HepG2 (cell line): ENCODE data around the gene SLC12A9. TPM values are rescaled to one million over a fixed set of nuclear protein-coding genes. Genes with fewer than 3 reads are reported as not detected.

Source experiments
- CCDC6 ChIP-seq: sonication (generic); formaldehyde crosslinking; IDR thresholded peaks from 2 replicates; pipeline ENCODE4 v1.8.1; 2022; ENCODE audit warnings: mild to moderate bottlenecking, missing genetic modification reagents, moderate library complexity
- CREB1 ChIP-seq, 2 experiments: fragments of 450-650 bp in 1 of 2; IDR thresholded peaks; 2 replicates each; pipeline ENCODE4 v1.6.1; 2016 to 2017; ENCODE audit warnings: control low read depth in 1 of 2, mild to moderate bottlenecking in 1 of 2, missing compliant biosample characterization in 1 of 2, missing genetic modification characterization in 1 of 2
- HOXA5 ChIP-seq: sonication (generic); formaldehyde crosslinking; IDR thresholded peaks from 2 replicates; pipeline ENCODE4 v1.4.0; 2020; ENCODE audit warnings: missing genetic modification reagents
- KDM3A ChIP-seq: IDR thresholded peaks from 2 replicates; pipeline ENCODE4 v1.6.1; 2018; ENCODE audit warnings: low read depth, missing compliant biosample characterization
- KLF9 ChIP-seq: IDR thresholded peaks from 2 replicates; pipeline ENCODE4 v1.6.1; 2016; ENCODE audit warnings: low read depth
- LCORL ChIP-seq, 2 experiments: fragments of 450-650 bp in 1 of 2; sonication (generic) in 1 of 2; formaldehyde crosslinking in 1 of 2; IDR thresholded peaks; 2 replicates each; pipeline versions ENCODE4 v1.5.0 to v1.6.1; 2017 to 2020; ENCODE audit warnings: antibody characterized with exemption in 1 of 2, missing genetic modification reagents in 1 of 2
- MIER2 ChIP-seq: IDR thresholded peaks from 2 replicates; pipeline ENCODE4 v1.6.1; 2016; ENCODE audit warnings: missing biosample characterization, missing genetic modification reagents
- PHB2 ChIP-seq: fragments of 450-650 bp; IDR thresholded peaks from 2 replicates; pipeline ENCODE4 v1.6.1; 2018; ENCODE audit not compliant: partially characterized antibody
- POLR2AphosphoS2 ChIP-seq: IDR thresholded peaks from 2 replicates; pipeline ENCODE4 v1.6.1; 2011; ENCODE audit warnings: low read depth, low read length, improper control_type of control experiment
- RBAK ChIP-seq: sonication (generic); formaldehyde crosslinking; IDR thresholded peaks from 2 replicates; pipeline ENCODE4 v1.5.1; 2020; ENCODE audit warnings: mild to moderate bottlenecking, missing genetic modification reagents
- RXRA ChIP-seq: sonication (generic); formaldehyde crosslinking; IDR thresholded peaks from 2 replicates; pipeline ENCODE4 v1.5.1; 2020; ENCODE audit warnings: missing genetic modification reagents
- ZFP90 ChIP-seq: sonication (generic); formaldehyde crosslinking; IDR thresholded peaks from 2 replicates; pipeline ENCODE4 v1.8.0; 2022; ENCODE audit warnings: missing genetic modification reagents, mild to moderate bottlenecking, inconsistent platforms, borderline replicate concordance
- ZNF256 ChIP-seq: sonication (generic); formaldehyde crosslinking; conservative IDR thresholded peaks from 2 replicates; pipeline ENCODE4 v1.4.0; 2020; ENCODE audit warnings: missing genetic modification reagents
- ZNF350 ChIP-seq: sonication (generic); formaldehyde crosslinking; IDR thresholded peaks from 2 replicates; pipeline ENCODE4 v1.4.0; 2020; ENCODE audit warnings: mild to moderate bottlenecking, low read depth, missing genetic modification reagents, borderline replicate concordance
- ZNF441 ChIP-seq: sonication (generic); formaldehyde crosslinking; IDR thresholded peaks from 2 replicates; pipeline ENCODE4 v1.7.0; 2021; ENCODE audit warnings: missing genetic modification reagents, borderline replicate concordance
- ZNF446 ChIP-seq: sonication (generic); formaldehyde crosslinking; IDR thresholded peaks from 2 replicates; pipeline ENCODE4 v1.5.0; 2020; ENCODE audit warnings: mild to moderate bottlenecking, missing genetic modification reagents
- ZNF660 ChIP-seq: sonication (generic); formaldehyde crosslinking; IDR thresholded peaks from 2 replicates; pipeline ENCODE4 v1.5.1; 2020; ENCODE audit warnings: mild to moderate bottlenecking, low read depth, missing genetic modification reagents, borderline replicate concordance
- polyA plus RNA-seq, 8 experiments: library from polyadenylated mRNA; depleted of rRNA in 3 of 8; stranded (reverse) in 7 of 8; unstranded in 1 of 8; fragments of >200 nt; fragmentation: Illumina TruSeq in 4 of 8; extraction: Trizol in 4 of 8; gene quantifications; 2 replicates each; pipeline versions ENCODE4 v1.2.1 to v1.2.3, GENCODE V29; 2011 to 2016; ENCODE audit warnings: low read depth in 4 of 8, missing spikeins in 1 of 8, mixed read lengths in 1 of 8; ENCODE audit not compliant: insufficient read depth in 1 of 8
- total RNA-seq, 5 experiments: library from RNA; depleted of rRNA; stranded (reverse); fragments of >200 nt; fragmentation: Illumina TruSeq; extraction: Trizol; gene quantifications; 2 replicates each; pipeline ENCODE4 v1.2.3, GENCODE V29; 2016; ENCODE audit warnings: low read depth in 1 of 5
- TF ChIP-seq, protein P1 (sequence below): sonication (generic); formaldehyde crosslinking; IDR thresholded peaks from 2 replicates; pipeline ENCODE4 v1.4.0; 2020; ENCODE audit warnings: missing genetic modification reagents, borderline replicate concordance
- TF ChIP-seq, protein P2 (sequence below): sonication (generic); formaldehyde crosslinking; IDR thresholded peaks from 2 replicates; pipeline ENCODE4 v1.8.0; 2023; ENCODE audit warnings: mild to moderate bottlenecking, missing genetic modification reagents
- TF ChIP-seq, protein P3 (sequence below): sonication (generic); formaldehyde crosslinking; IDR thresholded peaks from 2 replicates; pipeline ENCODE4 v1.4.0; 2020; ENCODE audit warnings: missing genetic modification reagents
- TF ChIP-seq, protein P4 (sequence below): sonication (generic); formaldehyde crosslinking; conservative IDR thresholded peaks from 2 replicates; pipeline ENCODE4 v1.8.0; 2022; ENCODE audit warnings: low read depth, missing genetic modification reagents

The SLC12A9 gene
- total and polyA plus RNA-seq, 2 of the 13 experiments (the other 11 are each of a cell fraction or from before 2014, with no cell fraction given) = 8.7 to 16.6 TPM

DNA sequence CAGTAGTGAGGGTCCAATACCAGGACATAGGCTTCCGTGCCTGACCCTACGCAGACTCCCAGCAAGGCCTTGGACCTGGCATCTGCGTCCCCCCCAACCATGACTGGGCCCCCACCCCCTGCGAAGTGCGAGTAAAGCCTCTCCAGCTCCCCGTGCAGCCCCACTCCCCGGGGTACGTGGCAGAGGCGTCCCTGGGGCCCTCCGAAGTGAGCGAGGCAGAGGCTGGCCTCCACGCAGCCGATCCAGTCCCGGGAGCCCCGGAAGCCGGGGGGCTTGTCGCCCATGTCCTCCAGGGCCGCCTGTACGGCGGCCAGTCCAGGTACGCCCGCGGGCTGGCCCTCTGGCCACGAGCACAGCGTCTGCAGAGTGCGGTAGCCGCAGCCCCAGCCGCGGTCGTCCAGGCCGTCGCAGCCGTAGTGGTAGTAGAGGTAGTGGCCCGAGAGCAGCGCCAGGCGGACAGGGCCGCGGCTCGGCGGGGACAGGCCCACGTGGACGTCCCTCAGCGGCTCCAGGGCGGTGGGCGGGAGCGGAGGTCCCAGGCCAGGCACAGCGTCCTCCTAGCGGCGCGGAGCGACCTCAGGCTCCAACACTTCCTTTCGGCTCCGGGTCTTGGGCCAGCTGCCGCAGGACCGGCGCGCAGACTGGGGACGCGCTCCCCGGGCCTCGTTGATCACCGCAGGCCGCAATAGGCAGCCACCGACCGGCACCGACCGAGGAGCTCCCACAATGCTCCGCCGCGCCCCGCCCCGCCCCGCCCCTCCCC, 36.7 kb downstream of the SLC12A9 start, which contains the start of gene UFSP1 (continued):
- TF ChIP-seq, protein P1, sequence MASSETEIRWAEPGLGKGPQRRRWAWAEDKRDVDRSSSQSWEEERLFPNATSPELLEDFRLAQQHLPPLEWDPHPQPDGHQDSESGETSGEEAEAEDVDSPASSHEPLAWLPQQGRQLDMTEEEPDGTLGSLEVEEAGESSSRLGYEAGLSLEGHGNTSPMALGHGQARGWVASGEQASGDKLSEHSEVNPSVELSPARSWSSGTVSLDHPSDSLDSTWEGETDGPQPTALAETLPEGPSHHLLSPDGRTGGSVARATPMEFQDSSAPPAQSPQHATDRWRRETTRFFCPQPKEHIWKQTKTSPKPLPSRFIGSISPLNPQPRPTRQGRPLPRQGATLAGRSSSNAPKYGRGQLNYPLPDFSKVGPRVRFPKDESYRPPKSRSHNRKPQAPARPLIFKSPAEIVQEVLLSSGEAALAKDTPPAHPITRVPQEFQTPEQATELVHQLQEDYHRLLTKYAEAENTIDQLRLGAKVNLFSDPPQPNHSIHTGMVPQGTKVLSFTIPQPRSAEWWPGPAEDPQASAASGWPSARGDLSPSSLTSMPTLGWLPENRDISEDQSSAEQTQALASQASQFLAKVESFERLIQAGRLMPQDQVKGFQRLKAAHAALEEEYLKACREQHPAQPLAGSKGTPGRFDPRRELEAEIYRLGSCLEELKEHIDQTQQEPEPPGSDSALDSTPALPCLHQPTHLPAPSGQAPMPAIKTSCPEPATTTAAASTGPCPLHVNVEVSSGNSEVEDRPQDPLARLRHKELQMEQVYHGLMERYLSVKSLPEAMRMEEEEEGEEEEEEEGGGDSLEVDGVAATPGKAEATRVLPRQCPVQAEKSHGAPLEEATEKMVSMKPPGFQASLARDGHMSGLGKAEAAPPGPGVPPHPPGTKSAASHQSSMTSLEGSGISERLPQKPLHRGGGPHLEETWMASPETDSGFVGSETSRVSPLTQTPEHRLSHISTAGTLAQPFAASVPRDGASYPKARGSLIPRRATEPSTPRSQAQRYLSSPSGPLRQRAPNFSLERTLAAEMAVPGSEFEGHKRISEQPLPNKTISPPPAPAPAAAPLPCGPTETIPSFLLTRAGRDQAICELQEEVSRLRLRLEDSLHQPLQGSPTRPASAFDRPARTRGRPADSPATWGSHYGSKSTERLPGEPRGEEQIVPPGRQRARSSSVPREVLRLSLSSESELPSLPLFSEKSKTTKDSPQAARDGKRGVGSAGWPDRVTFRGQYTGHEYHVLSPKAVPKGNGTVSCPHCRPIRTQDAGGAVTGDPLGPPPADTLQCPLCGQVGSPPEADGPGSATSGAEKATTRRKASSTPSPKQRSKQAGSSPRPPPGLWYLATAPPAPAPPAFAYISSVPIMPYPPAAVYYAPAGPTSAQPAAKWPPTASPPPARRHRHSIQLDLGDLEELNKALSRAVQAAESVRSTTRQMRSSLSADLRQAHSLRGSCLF (CRISPR knock-in tag) = no peak
- TF ChIP-seq ZFP90 (peak; percentile 52; the same call in 1 of the 2 replicates), RBAK (CRISPR knock-in tag) (no peak), CREB1 (IDR thresholded peaks at IDR 0.05) (no peak), CREB1 (CRISPR knock-in tag; IDR thresholded peaks at IDR 0.05) (no peak), HOXA5 (CRISPR knock-in tag) (peak; percentile 85), CCDC6 (CRISPR knock-in tag) (peak; percentile 37; the same call in 1 of the 2 replicates), ZNF256 (CRISPR knock-in tag) (0 out of 2 replicates have a peak, but pooled peaks have one; percentile 56), KDM3A (CRISPR knock-in tag) (peak; percentile 26; the same call in 1 of the 2 replicates), ZNF660 (CRISPR knock-in tag) (no peak), ZNF446 (peak; percentile 93), LCORL (IDR thresholded peaks at IDR 0.05) (no peak), LCORL (CRISPR knock-in tag; IDR thresholded peaks at IDR 0.05) (no peak; the same call in 1 of the 2 replicates), PHB2 (no peak), KLF9 (CRISPR knock-in tag) (no peak), ZNF350 (CRISPR knock-in tag) (peak; percentile 40; the same call in 1 of the 2 replicates), POLR2AphosphoS2 (no peak), MIER2 (CRISPR knock-in tag) (no peak), ZNF441 (peak; percentile 78; the same call in 1 of the 2 replicates), RXRA (CRISPR knock-in tag) (no peak)
- TF ChIP-seq, protein P2, sequence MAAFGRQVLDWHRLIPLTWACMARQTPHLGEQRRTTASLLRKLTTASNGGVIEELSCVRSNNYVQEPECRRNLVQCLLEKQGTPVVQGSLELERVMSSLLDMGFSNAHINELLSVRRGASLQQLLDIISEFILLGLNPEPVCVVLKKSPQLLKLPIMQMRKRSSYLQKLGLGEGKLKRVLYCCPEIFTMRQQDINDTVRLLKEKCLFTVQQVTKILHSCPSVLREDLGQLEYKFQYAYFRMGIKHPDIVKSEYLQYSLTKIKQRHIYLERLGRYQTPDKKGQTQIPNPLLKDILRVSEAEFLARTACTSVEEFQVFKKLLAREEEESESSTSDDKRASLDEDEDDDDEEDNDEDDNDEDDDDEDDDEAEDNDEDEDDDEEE (CRISPR knock-in tag) = 0 out of 2 replicates have a peak, but pooled peaks have one; percentile 23
- TF ChIP-seq, protein P3, sequence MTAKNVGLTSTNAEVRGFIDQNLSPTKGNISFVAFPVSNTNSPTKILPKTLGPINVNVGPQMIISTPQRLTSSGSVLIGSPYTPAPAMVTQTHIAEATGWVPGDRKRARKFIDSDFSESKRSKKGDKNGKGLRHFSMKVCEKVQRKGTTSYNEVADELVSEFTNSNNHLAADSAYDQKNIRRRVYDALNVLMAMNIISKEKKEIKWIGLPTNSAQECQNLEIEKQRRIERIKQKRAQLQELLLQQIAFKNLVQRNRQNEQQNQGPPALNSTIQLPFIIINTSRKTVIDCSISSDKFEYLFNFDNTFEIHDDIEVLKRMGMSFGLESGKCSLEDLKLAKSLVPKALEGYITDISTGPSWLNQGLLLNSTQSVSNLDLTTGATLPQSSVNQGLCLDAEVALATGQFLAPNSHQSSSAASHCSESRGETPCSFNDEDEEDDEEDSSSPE (CRISPR knock-in tag) = no peak; the same call in 1 of the 2 replicates
- TF ChIP-seq, protein P4, sequence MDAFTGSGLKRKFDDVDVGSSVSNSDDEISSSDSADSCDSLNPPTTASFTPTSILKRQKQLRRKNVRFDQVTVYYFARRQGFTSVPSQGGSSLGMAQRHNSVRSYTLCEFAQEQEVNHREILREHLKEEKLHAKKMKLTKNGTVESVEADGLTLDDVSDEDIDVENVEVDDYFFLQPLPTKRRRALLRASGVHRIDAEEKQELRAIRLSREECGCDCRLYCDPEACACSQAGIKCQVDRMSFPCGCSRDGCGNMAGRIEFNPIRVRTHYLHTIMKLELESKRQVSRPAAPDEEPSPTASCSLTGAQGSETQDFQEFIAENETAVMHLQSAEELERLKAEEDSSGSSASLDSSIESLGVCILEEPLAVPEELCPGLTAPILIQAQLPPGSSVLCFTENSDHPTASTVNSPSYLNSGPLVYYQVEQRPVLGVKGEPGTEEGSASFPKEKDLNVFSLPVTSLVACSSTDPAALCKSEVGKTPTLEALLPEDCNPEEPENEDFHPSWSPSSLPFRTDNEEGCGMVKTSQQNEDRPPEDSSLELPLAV (CRISPR knock-in tag) = no peak
